Measurements from ENCODE around the gene FAF1.

DNA sequence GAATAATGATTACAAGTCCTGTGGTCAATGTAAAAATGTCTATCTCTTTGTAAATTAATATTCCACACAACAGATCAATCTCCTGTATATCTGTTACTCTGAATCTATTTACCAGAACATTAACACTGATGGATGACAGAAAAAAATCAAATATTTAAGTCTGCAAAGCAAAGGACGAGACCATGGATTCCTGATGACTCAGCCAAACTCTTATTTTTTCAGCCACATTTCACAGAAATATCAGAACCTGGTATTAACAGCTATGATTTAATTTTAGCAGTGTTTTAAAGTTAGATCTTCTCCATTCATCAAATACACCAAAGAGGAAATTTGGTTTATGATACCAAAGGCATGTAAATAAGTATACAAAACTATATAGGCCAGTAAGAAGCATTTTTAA lies 46.1 kb downstream of the FAF1 start:
- no peak for TF ChIP-seq TARDBP (IDR thresholded peaks at IDR 0.05)
- no peak for TF ChIP-seq FOXM1 (IDR thresholded peaks at IDR 0.05; ENCODE audit: borderline replicate concordance)
- TF ChIP-seq SUZ12 (IDR thresholded peaks at IDR 0.05) = no peak
- TF ChIP-seq LEF1 (IDR thresholded peaks at IDR 0.05; ENCODE audit: borderline replicate concordance) = no peak
- TF ChIP-seq NFRKB (IDR thresholded peaks at IDR 0.05) = no peak
- TF ChIP-seq ELF4 (IDR thresholded peaks at IDR 0.05) = no peak
